NCI-H1417 (cell line): ENCODE results near the gene CCDC34.
"Not testable (repeated sequence)": the region's sequence is repeated elsewhere in the genome, so short reads cannot be mapped to it uniquely, and the experiment has no call there.

Experiments used
- DNase-seq, 3 experiments: peaks; one replicate each; lab custom pipeline; 2025; lab: John Stamatoyannopoulos, UW

CCDC34 gene

DNA sequence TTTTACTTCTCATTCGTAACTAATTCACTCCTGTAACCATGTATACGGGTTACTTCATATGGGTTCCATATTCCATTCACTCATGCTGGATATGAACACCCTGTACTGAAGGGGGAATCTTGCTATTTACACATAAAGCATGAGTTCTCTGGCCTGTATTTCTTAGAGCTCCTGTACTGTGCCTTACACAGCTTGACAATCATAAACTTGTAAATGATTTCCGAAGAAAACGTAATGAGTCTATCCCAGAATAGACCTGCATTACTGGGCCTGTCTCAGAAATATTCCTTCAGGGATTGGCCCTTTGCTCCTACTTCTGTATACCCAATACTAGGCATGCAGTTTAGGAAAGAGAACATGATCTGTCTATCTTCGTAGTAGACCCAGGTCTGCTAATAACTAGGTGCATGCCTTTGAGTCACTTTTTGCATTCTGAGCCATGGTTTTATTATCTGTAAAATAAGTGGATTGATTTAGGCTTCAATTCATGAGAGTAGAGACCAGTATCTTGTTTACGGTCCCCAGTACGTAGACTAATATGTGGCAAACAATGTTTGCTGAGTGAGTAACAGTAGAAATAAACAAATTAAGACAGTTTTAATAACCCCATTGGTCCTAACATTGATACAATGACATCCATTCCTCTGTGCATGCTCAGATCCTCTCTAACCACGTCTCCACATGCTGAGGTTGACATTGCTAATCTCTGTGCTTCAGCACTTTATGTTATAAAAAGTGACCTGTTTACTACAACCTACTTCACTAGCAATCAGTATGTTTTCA is 1.2 kb downstream of the CCDC34 start:
- DNase-seq, result peak in 2 of 3 experiments; percentile 9 to 55

GRCh38 chr11:27358296-27358695 is 4.7 kb downstream of the CCDC34 start:
- DNase-seq, result no peak

GRCh38 chr11:27357250-27357649 is 5.8 kb downstream of the CCDC34 start:
- DNase-seq, result peak; percentile 17 to 84 (median 46)

- DNase-seq, result no peak
Observed at GRCh38 chr11:27356624-27357222, 6.3 kb downstream of the CCDC34 start.

DNA sequence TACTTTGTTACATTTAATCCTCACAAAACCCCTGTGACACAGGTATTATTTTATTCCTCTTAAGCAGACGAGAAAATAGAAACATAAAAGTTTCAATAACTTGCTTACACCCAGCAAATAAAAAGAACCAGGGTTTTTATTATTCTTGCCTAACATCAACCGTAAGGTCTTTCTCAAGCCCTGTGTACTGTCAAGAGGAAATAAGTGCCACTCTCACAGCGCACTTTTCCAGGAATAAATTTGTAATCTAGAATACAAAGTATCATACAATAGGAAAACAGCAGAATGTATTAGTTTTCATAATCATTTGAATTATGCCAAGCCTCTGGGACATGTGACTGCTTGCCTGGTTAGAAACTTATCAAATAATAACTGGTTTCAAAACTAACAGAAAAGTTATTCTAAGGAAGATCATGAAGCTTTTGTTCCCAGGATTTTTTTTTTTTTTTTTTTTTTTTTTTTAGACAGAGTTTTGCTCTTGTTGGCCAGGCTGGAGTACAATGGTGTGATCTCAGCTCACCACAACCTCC is 7.4 kb downstream of the CCDC34 start:
- no peak for DNase-seq

- peak in 1 of 3 experiments; percentile 39 for DNase-seq
Observed at GRCh38 chr11:27354359-27354965, 8.6 kb downstream of the CCDC34 start.

DNA sequence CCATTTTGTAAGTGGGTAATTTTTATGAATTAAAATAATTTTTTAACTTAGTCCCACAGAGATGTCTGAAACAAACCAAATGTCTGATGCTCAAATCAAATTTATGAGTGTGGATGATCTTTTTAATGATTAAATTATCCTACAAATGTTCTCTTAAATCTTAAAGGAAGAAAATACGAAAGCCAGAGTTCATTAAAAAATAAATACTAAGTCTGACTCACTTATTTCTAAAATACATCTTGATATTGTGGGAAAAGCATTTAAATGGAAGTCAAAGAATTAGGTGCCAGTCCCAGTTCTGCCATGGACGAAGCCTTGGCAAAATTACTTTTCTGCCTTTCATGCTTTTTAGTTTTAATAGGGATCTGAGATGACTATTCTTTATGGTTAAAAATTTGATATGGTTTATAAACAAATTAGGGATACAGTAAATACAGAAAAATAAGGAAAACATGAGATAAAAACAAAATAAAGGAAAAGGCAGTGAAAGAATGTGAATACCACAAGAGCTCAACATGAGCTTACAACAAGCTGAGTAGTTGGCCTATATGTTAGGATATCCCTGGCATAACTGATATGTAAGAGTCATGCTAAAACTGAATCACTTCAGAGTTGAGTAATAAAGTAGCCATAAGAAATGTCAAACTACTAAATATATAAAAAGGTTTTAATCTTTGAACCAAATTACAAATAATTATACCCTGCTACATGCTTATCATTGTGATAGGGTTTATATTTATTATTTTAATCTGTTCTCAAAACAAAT is 9.2 kb downstream of the CCDC34 start:
- DNase-seq, result peak in 1 of 3 experiments; percentile 39

- peak in 1 of 3 experiments; percentile 6 for DNase-seq
Observed at GRCh38 chr11:27352781-27353180, 10.2 kb downstream of the CCDC34 start.

DNA sequence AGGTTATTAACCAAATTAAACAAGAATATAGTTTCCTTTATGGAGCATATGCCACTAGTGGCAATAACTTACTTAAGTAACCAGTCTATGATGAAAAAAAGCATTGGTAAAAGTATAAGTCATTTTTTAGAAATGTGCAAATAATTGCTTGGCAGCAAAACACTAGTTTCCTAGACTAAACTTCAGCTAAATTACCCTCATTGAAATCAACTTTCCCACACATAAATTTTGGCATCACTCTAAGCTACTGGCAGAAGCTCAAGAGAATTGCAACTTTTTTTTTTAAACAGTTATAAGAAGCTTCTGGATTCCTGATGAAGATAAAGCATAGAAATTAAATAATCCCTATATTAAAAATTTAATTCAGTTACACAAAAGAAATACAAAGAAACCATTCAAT is 12.5 kb downstream of the CCDC34 start:
- DNase-seq, result no peak

DNA sequence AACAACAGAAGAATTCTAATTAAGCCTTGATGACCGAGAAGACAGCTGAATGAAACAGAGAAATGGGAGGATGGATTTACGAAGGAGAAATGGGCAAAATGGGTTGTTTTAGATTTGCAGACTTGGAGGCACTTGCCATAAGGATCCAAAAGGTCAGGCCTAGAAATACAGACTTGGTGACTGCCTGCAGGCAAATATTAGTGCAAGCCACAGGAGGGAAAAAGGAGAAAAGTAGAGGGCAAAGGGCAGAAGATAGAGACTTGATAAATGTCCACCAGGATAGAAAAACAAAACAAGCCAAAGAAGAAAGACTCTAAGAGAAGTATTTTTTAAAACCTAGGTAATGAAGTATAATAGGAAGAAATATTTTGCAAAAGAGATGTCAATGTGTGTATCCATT is 13.1 kb downstream of the CCDC34 start:
- DNase-seq, result no peak

DNA sequence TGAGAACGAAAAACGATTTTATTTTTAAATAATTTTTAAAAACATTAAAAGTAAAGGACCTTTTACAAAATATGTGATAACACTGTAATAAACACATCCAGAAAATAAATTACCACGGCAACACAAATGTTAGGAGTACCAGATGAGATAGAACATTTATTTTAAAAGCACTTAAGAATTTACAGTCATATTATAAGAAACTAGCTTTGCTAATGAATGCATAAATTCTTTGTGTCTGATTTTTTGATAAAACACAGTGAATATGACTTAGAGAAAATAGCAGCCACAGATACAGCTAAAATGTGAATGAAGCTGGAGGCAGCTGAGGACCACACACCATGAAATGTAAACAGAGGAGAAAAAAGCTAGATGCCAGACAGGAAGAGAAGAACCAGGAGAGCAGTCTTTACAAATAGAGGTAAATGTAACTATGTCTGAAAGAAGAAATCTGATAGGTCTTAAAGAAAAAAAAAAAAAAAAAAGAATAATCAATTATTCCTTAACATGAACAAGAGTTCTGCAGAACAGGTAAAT is 14.6 kb downstream of the CCDC34 start:
- peak in 2 of 3 experiments; percentile 25 to 87 for DNase-seq

DNA sequence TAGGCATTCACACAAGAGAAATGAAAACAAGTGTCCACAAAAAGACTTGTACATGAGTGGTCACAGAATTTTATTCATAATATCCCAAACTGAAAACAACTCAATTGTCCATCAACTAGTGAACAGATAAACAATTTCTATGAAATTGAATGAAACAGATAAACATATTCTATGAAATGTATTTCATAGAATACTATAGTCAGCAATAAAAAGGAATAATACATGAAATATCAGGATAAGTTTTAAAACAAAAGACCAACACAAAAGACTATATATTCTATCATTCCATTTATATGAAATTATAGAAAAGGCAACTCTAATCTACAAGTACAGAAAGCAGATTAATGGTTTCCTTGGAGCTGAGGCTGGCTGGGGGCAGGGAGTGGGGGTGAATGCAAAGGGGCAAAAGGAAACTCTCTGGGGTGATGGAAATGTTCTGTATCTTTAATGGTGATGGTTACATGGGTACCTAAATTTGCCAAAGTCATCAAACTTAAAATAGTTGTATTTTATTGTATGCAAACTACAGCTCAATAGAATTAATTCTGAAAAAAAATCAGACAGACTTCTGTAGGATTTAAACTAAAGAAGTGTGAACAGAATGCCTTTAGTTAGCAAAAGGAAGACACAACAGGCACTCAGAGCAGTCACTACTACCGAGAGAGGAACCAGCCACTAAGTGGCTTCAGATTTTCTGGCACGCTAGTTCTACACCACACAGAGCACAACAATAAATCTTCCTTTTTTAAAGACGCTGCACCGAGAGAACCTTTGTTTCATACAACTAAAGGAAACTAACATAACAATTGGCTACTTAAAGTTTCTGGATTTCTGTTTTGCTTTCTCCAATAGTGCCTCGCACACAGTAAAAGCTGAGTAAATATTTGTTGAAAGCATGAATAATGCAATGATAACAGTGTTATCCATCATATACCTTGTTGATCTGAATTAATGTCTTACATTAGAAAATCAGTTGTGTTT is 15.4 kb downstream of the CCDC34 start:
- peak; percentile 52 to 89 (median 56) for DNase-seq

GRCh38 chr11:27339941-27340340 is 23.1 kb downstream of the CCDC34 start:
- no peak for DNase-seq

DNA sequence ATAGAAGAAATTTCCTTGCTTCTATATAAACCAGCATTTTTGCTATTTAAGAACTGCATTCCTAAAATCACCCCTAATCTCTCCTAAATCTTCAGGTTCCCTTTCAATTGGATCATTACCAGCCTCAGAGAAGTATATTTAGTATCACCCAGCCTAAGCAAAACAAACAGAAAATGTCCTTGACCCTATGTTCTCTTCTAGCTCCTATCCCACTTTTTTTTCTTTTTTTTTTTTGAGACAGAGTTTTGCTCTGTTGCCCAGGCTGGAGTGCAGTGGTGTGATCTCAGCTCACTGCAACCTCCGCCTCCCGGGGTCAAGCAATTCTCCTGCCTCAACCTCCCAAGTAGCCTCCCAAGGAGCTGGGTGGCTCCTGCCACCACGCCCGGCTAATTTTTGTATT is 28.3 kb downstream of the CCDC34 start:
- DNase-seq, result not testable (repeated sequence)

DNA sequence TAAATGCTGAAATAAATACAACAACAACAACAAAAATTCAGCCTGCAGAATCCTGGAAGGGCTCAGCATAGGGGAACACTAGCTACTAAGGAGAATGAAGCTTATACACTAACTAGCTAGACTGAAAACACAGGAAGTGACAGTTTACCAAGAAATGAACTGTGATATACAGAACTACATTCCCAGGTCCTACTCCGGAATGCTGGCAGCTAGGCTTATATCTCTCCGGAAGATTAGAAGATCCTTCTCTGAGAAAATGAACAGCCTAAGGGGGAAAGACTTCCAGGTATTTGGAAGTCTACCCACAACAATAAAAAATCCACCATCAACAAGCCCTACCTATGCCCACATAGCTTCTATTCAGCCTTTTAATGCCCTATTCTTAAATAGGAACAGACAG is 31.0 kb downstream of the CCDC34 start:
- DNase-seq, result no peak

- no peak for DNase-seq
Observed at GRCh38 chr11:27330633-27331270, 32.3 kb downstream of the CCDC34 start.

DNA sequence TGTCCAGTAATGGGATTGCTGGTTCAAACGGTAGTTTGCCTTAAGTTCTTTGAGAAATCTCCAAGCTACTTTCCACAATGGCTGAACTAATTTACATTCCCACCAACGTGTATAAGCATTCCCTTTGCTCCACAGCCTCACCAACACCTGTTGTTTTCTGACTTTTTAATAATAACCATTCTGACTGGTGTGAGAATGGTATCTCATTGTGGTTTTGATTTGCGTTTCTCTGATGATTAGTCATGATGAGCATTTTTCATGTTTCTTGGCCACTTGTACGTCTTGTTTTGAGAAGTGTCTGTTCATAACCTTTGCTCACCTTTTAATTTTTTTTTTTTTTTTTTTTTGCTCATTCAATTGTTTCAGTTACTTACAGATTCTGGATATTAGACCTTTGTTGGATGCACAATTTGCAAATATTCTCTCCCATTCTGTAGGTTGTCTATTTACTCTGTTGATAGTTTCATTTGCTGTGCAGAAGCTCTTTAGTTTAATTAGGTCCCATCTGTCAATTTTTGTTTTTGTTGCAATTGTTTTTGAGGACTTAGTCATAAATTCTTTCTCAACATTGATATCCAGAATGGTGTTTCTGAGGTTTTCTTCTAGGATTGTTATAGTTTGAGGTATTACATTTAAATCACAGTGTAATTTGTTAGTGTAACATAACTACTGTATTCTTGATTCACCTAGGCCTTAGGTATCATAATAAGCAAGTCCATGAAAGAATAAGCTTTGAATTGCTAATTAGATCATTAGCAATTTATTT is 33.0 kb downstream of the CCDC34 start:
- DNase-seq, result no peak

DNA sequence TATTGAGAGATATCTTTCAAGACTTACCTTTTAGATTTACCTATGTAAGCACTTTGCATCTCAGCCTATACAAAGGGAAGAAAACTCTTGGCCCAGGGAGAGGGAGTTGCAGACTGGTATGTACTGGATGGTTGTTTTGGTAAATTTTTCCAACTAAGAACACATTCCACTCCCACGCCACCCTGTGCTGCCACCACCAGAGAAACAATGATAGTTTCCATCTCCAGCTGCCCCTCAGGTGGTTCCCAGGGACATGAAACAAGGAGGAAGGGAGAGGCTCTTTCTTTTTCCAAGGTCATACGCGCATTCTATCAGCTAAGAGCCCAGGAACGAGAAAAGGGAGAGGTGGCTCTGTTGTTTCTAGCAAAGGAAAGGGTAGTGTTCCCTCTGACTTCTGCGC is 34.4 kb downstream of the CCDC34 start:
- DNase-seq, result no peak

DNA sequence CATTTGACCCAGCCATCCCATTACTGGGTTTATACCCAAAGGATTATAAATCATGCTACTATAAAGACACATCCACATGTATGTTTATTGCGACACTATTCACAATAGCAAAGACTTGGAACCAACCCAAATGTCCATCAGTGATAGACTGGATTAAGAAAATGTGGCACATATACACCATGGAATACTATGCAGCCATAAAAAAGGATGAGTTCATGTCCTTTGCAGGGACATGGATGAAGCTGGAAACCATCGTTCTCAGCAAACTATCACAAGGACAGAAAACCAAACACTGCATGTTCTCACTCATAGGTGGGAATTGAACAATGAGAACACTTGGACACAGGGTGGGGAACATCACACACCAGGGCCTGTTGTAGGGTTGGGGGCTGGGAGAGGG is 36.0 kb downstream of the CCDC34 start:
- not testable (repeated sequence) for DNase-seq
